ENCODE data around the gene THSD7B.

The THSD7B gene

GRCh38 chr2:137107904-137108303 lies 342.6 kb downstream of the THSD7B start:
- Histone ChIP-seq H3K4me3 (IDR thresholded peaks at IDR 0.05; ENCODE audit: insufficient read depth, low read depth, low read length) (no peak overlapping the region), H3K27ac (no peak overlapping the region), H2AFZ (ENCODE audit: low read depth) (no peak overlapping the region), H3K79me2 (ENCODE audit: insufficient read depth, low read depth) (no peaks in the 10 kb centered on the region), H3K4me2 (no peak overlapping the region), H3K27me3 (ENCODE audit: insufficient read depth, low read depth) (no peaks in the 10 kb centered on the region), H3K36me3 (ENCODE audit: insufficient read depth) (no peaks in the 10 kb centered on the region), H3K4me1 (ENCODE audit: low read depth, poor library complexity, severe bottlenecking) (no peaks in the 10 kb centered on the region), H3K9ac (no peak overlapping the region), H4K20me1 (ENCODE audit: insufficient read depth) (no peaks in the 10 kb centered on the region)
- TF ChIP-seq, protein P1, sequence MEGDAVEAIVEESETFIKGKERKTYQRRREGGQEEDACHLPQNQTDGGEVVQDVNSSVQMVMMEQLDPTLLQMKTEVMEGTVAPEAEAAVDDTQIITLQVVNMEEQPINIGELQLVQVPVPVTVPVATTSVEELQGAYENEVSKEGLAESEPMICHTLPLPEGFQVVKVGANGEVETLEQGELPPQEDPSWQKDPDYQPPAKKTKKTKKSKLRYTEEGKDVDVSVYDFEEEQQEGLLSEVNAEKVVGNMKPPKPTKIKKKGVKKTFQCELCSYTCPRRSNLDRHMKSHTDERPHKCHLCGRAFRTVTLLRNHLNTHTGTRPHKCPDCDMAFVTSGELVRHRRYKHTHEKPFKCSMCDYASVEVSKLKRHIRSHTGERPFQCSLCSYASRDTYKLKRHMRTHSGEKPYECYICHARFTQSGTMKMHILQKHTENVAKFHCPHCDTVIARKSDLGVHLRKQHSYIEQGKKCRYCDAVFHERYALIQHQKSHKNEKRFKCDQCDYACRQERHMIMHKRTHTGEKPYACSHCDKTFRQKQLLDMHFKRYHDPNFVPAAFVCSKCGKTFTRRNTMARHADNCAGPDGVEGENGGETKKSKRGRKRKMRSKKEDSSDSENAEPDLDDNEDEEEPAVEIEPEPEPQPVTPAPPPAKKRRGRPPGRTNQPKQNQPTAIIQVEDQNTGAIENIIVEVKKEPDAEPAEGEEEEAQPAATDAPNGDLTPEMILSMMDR (conservative IDR thresholded peaks at IDR 0.05; ENCODE audit: low read depth, low read length) = no peak

GRCh38 chr2:137111896-137112295 lies 346.6 kb downstream of the THSD7B start:
- Histone ChIP-seq H4K20me1 (ENCODE audit: insufficient read depth) (no peaks in the 10 kb centered on the region), H3K4me2 (no peak overlapping the region), H3K4me1 (ENCODE audit: low read depth, poor library complexity, severe bottlenecking) (no peaks in the 10 kb centered on the region), H2AFZ (ENCODE audit: low read depth) (no peak overlapping the region), H3K27ac (no peak overlapping the region), H3K36me3 (ENCODE audit: insufficient read depth) (no peaks in the 10 kb centered on the region), H3K4me3 (IDR thresholded peaks at IDR 0.05; ENCODE audit: insufficient read depth, low read depth, low read length) (no peak overlapping the region), H3K27me3 (ENCODE audit: insufficient read depth, low read depth) (no peaks in the 10 kb centered on the region), H3K9ac (no peak overlapping the region), H3K79me2 (ENCODE audit: insufficient read depth, low read depth) (no peaks in the 10 kb centered on the region)
- TF ChIP-seq, protein P1 (conservative IDR thresholded peaks at IDR 0.05; ENCODE audit: low read depth, low read length) = no peak

DNA sequence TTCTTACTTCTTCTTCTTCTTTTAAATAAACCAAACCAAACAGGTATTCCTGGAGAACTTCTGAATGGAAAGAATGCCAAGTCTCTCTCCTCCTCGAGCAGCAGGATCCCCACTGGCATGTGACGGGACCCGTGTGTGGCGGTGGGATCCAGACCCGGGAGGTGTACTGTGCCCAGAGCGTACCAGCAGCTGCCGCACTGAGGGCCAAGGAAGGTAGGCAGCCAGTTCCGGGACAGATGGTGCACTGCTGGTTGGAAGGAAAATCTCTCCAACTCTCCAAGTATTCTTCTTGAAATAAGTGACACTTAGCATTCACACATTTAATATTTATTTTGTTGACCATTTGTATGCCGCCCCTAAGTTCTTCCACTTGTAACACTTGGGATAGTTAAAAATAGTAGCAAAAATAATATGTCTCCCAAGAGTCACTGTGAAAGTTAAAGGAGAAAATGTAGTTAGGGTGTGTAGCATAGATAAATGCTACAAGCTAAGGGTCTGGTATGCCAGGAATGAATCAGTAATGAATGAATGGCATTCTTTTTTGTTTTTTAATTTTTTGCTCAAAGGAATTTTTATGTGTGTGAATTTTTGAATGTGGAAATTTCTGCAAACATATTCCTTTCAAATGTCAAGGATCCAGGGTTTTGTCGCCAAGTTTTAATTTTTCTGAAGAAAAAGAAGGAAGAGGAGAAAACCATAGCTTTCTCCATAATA lies 349.9 kb downstream of the THSD7B start:
- no peaks in the 10 kb centered on the region for H4K20me1 ChIP-seq (ENCODE audit: insufficient read depth)
- H3K9ac ChIP-seq = no peak overlapping the region
- no peak overlapping the region for H3K4me2 ChIP-seq
- H3K4me3 ChIP-seq (IDR thresholded peaks at IDR 0.05; ENCODE audit: insufficient read depth, low read depth, low read length) = no peak overlapping the region
- H2AFZ ChIP-seq (ENCODE audit: low read depth) = no peak overlapping the region
- H3K4me1 ChIP-seq (ENCODE audit: low read depth, poor library complexity, severe bottlenecking) = no peaks in the 10 kb centered on the region
- H3K36me3 ChIP-seq (ENCODE audit: insufficient read depth) = no peaks in the 10 kb centered on the region
- no peaks in the 10 kb centered on the region for H3K27me3 ChIP-seq (ENCODE audit: insufficient read depth, low read depth)
- H3K27ac ChIP-seq = no peak overlapping the region
- TF ChIP-seq, protein P1 (conservative IDR thresholded peaks at IDR 0.05; ENCODE audit: low read depth, low read length) = no peak
- no peaks in the 10 kb centered on the region for H3K79me2 ChIP-seq (ENCODE audit: insufficient read depth, low read depth)

DNA sequence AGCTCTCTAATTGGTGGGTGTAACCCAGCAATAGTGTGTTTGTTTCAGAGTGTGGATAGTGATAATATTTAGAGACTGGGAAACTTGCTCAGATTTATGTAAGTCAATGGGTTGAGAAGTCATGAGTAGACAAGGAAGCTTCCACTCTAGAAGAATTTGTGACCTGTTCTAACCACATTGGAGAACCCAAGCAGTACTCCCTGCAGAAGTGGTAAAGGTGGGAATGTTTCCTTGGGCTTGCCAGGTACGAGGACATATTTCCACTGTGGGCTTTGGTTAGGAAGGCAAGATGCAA lies 350.4 kb downstream of the THSD7B start:
- Histone ChIP-seq H2AFZ (ENCODE audit: low read depth) (no peak overlapping the region), H3K4me2 (no peak overlapping the region), H3K36me3 (ENCODE audit: insufficient read depth) (no peaks in the 10 kb centered on the region), H3K27ac (no peak overlapping the region), H3K4me3 (IDR thresholded peaks at IDR 0.05; ENCODE audit: insufficient read depth, low read depth, low read length) (no peak overlapping the region), H3K79me2 (ENCODE audit: insufficient read depth, low read depth) (no peaks in the 10 kb centered on the region), H3K9ac (no peak overlapping the region), H3K27me3 (ENCODE audit: insufficient read depth, low read depth) (no peaks in the 10 kb centered on the region), H3K4me1 (ENCODE audit: low read depth, poor library complexity, severe bottlenecking) (no peaks in the 10 kb centered on the region), H4K20me1 (ENCODE audit: insufficient read depth) (no peaks in the 10 kb centered on the region)
- TF ChIP-seq, protein P1 (conservative IDR thresholded peaks at IDR 0.05; ENCODE audit: low read depth, low read length) = no peak

Measured in KMS-11 (cell line).